Right lobe of liver (tissue), 4 donors: ENCODE measurements around the gene PYGB.

Experiments
- CTCF ChIP-seq, 4 donors: fragments of 200-600 bp in 3 of 4; fragments of 450-650 bp in 1 of 4; IDR thresholded peaks; one replicate each; pipeline versions ENCODE4 v1.5.1 to v1.8.0; 2016 to 2022; ENCODE audit warnings: antibody characterized with exemption in 4 of 4, mild to moderate bottlenecking in 2 of 4
- POLR2A ChIP-seq: fragments of 450-650 bp; IDR thresholded peaks from one replicate; pipeline ENCODE4 v1.6.1; 2017; ENCODE audit warnings: antibody characterized with exemption, mild to moderate bottlenecking
- donor health status: DM: no; HTN: no; CAD: no.
- donor health status: DM: no; HTN: no; CAD: no.
- donor health status: DM: no; HTN: yes; CAD: no.

DNA sequence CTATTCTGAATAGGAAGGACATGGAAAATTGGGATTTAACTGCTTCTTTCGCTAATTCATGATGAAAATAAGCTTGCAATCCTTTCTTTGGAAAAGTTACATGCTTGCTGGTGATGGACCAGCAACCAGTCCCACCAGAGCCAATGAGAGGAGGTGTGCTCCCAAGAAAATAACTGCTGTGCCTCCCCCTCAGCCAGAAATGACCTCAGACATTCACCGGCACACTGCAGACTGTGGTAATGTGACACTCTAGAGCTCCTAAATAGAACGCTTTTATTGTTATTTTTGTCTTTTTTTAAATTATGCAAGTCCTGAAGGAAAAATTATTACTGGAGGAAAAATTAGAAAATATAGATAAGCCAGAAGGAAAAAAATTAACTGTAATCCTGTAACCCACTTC lies 2.6 kb downstream of the PYGB start:
- TF ChIP-seq CTCF (IDR thresholded peaks at IDR 0.05) (no peak), POLR2A (no peak)
